CD14-positive monocyte (primary cell): Measurements from ENCODE around the gene MYRF. TPM values are rescaled to one million over a fixed set of nuclear protein-coding genes. Genes with fewer than 3 reads are reported as not detected.
A peak's percentile ranks its signal among the peaks of the same experiment; 100 is the strongest.

ENCODE experiments used
- DNase-seq, 3 donors: peaks; one replicate each; pipeline ENCODE4 v3.0.0-alpha.2; 2011 to 2022
- H2AFZ ChIP-seq: 2 replicates; pipeline ENCODE4 v1.6.0; 2012; ENCODE audit warnings: mild to moderate bottlenecking, low read depth, low read length, inconsistent platforms; ENCODE audit not compliant: insufficient read depth, poor library complexity, severe bottlenecking
- H3K27ac ChIP-seq, 2 donors: 1 replicate in 1 of 2; 2 replicates in 1 of 2; pipeline ENCODE4 v1.5.1; 2012 to 2013; ENCODE audit warnings: low read length in 2 of 2, control low read depth in 1 of 2, inconsistent platforms in 1 of 2, low read depth in 1 of 2, mild to moderate bottlenecking in 1 of 2
- H3K27me3 ChIP-seq, 2 donors: one replicate each; pipeline versions ENCODE4 v1.6.0 to v1.6.1; 2011 to 2013; ENCODE audit warnings: low read length in 2 of 2; ENCODE audit not compliant: control insufficient read depth in 2 of 2, insufficient read depth in 2 of 2
- H3K36me3 ChIP-seq, 2 donors: replicated peaks in 1 of 2; 1 replicate in 1 of 2; 2 replicates in 1 of 2; pipeline versions ENCODE4 v1.5.1 to v1.6.1; 2012 to 2013; ENCODE audit warnings: low read length in 2 of 2, control low read depth in 1 of 2, inconsistent platforms in 1 of 2, mild to moderate bottlenecking in 1 of 2; ENCODE audit not compliant: insufficient read depth in 2 of 2, control insufficient read depth in 1 of 2
- H3K4me1 ChIP-seq, 2 donors: 1 replicate in 1 of 2; 2 replicates in 1 of 2; pipeline versions ENCODE4 v1.5.1 to v1.6.1; 2012 to 2013; ENCODE audit warnings: low read length in 2 of 2, control low read depth in 1 of 2, inconsistent platforms in 1 of 2, mild to moderate bottlenecking in 1 of 2, moderate library complexity in 1 of 2; ENCODE audit not compliant: insufficient read depth in 2 of 2, control insufficient read depth in 1 of 2
- H3K4me2 ChIP-seq: replicated peaks from 2 replicates; pipeline ENCODE3; 2012; ENCODE audit warnings: low read length, moderate library complexity, mild to moderate bottlenecking; ENCODE audit not compliant: poor library complexity, severe bottlenecking; ENCODE audit errors: extremely low read depth
- H3K4me3 ChIP-seq, 3 experiments: fragments of 200-600 bp in 1 of 3; sonication (generic) in 1 of 3; replicated peaks in 1 of 3; 1 replicate in 2 of 3; 2 replicates in 1 of 3; pipeline ENCODE4 v1.5.1; 2011 to 2013; ENCODE audit warnings: low read length in 3 of 3, mild to moderate bottlenecking in 3 of 3, control low read depth in 2 of 3, low read depth in 2 of 3, inconsistent platforms in 1 of 3, moderate library complexity in 1 of 3
- H3K79me2 ChIP-seq: 2 replicates; pipeline ENCODE4 v1.6.0; 2012; ENCODE audit warnings: mild to moderate bottlenecking, control low read depth, inconsistent platforms, low read length, moderate library complexity; ENCODE audit not compliant: insufficient read depth
- H3K9ac ChIP-seq: 2 replicates; pipeline ENCODE4 v1.6.0; 2017; ENCODE audit warnings: low read length, mild to moderate bottlenecking; ENCODE audit not compliant: insufficient read depth, poor library complexity, severe bottlenecking
- H3K9me3 ChIP-seq, 2 donors: replicated peaks in 1 of 2; 1 replicate in 1 of 2; 2 replicates in 1 of 2; pipeline versions ENCODE4 v1.5.1 to v1.6.1; 2012 to 2013; ENCODE audit warnings: low read length in 2 of 2, control low read depth in 1 of 2; ENCODE audit not compliant: control insufficient read depth in 1 of 2, insufficient read depth in 1 of 2
- H4K20me1 ChIP-seq: 2 replicates; pipeline ENCODE4 v1.6.0; 2012; ENCODE audit warnings: mild to moderate bottlenecking, low read length, control low read depth, moderate library complexity; ENCODE audit not compliant: insufficient read depth
- H3K27ac Mint-ChIP-seq, 7 donors: one replicate each; pipeline ENCODE4 v1.8.0; 2020; ENCODE audit warnings: mild to moderate bottlenecking in 7 of 7, mixed read lengths in 7 of 7, moderate library complexity in 6 of 7, inconsistent platforms in 2 of 7
- H3K27me3 Mint-ChIP-seq, 3 donors: one replicate each; pipeline ENCODE4 v1.8.0; 2021 to 2022; ENCODE audit warnings: low read depth in 3 of 3, mild to moderate bottlenecking in 3 of 3, mixed read lengths in 3 of 3, moderate library complexity in 3 of 3, inconsistent platforms in 1 of 3
- H3K36me3 Mint-ChIP-seq, 2 donors: one replicate each; pipeline ENCODE4 v1.8.0; 2020; ENCODE audit warnings: mixed read lengths in 2 of 2, inconsistent platforms in 1 of 2, mild to moderate bottlenecking in 1 of 2
- H3K4me1 Mint-ChIP-seq: one replicate; pipeline ENCODE4 v1.8.0; 2020; ENCODE audit warnings: mild to moderate bottlenecking, mixed read lengths
- H3K4me3 Mint-ChIP-seq, 2 donors: one replicate each; pipeline ENCODE4 v1.8.0; 2020; ENCODE audit warnings: mild to moderate bottlenecking in 2 of 2, mixed read lengths in 2 of 2, moderate library complexity in 1 of 2
- H3K9me3 Mint-ChIP-seq, 7 donors: one replicate each; pipeline ENCODE4 v1.8.0; 2020 to 2022; ENCODE audit warnings: mixed read lengths in 7 of 7, mild to moderate bottlenecking in 6 of 7, moderate library complexity in 6 of 7, inconsistent platforms in 2 of 7
- CTCF ChIP-seq: fragments of 200-600 bp; IDR thresholded peaks from one replicate; pipeline ENCODE4 v1.8.0; 2022; ENCODE audit warnings: antibody characterized with exemption, mild to moderate bottlenecking
- WGBS: methylation state at CpG from one replicate; pipeline ENCODE4 v1.1.5; 2013; ENCODE audit warnings: missing lambda C conversion rate; ENCODE audit not compliant: insufficient coverage; 5-methylcytosine and 5-hydroxymethylcytosine counted together
- intact Hi-C, 2 donors: fragments of 100-400 bp; cut with micrococcal nuclease; formaldehyde crosslinking; loops; one replicate each; pipeline versions ENCODE4 v1.15.0 to v1.15.1; 2023
- polyA plus RNA-seq, 3 donors: library from polyadenylated mRNA; depleted of rRNA in 1 of 3; unstranded in 2 of 3; stranded (reverse) in 1 of 3; fragments of 300-500 nt in 2 of 3; fragments of >200 nt in 1 of 3; fragmentation: Illumina TruSeq in 2 of 3; gene quantifications; 1 replicate in 2 of 3; 2 replicates in 1 of 3; pipeline ENCODE4 v1.2.3, GENCODE V29; 2012 to 2021

Gene MYRF
- polyA plus RNA-seq, 3 donors = 0.18 to 0.19 TPM; not detected in 1

- Histone ChIP-seq H3K27ac (no peak overlapping the region), H3K9me3 (no peaks in the 10 kb centered on the region), H3K4me2 (no peak overlapping the region), H3K4me3 (no peak overlapping the region), H3K27me3 (no peaks in the 10 kb centered on the region), H3K4me1 (no peaks in the 10 kb centered on the region), H2AFZ (no peak overlapping the region), H3K36me3 (peaks cover 43 to 54% of the 10 kb centered on the region in 2 donors), H4K20me1 (peaks cover 5% of the 10 kb centered on the region), H3K79me2 (peaks cover 6% of the 10 kb centered on the region), H3K9ac (no peak overlapping the region)
- DNase-seq = no peak
- peaks cover 2% of the 10 kb centered on the region for H3K4me1 Mint-ChIP-seq
- peaks cover 50 to 61% of the 10 kb centered on the region in 2 donors for H3K36me3 Mint-ChIP-seq
- H3K27me3 Mint-ChIP-seq = peaks cover 0 to 3% (median 3%) of the 10 kb centered on the region in 3 donors
- peaks cover 0 to 2% (median 0%) of the 10 kb centered on the region in 7 donors for H3K9me3 Mint-ChIP-seq
- TF ChIP-seq CTCF = no peak
- no peak overlapping the region for H3K4me3 Mint-ChIP-seq
- WGBS = 83% methylated on average over 7 of the region's 7 CpGs
- peak overlapping the region in 1 of 7 donors; percentile 17 for H3K27ac Mint-ChIP-seq
- intact Hi-C loops = no loop called here
Measured at GRCh38 chr11:61784506-61784805, 32.0 kb downstream of the MYRF start.

GRCh38 chr11:61785837-61786402 is 33.5 kb downstream of the MYRF start:
- peak overlapping the region in 1 of 7 donors; percentile 61 for H3K27ac Mint-ChIP-seq
- no peak for TF ChIP-seq CTCF

More at GRCh38 chr11:61785837-61786402, 33.5 kb downstream of the MYRF start:
- H3K4me3 ChIP-seq = no peak overlapping the region
- peaks cover 2% of the 10 kb centered on the region for H3K4me1 Mint-ChIP-seq
- no peaks in the 10 kb centered on the region for H3K27me3 ChIP-seq
- H3K9ac ChIP-seq = no peak overlapping the region
- peaks cover 15% of the 10 kb centered on the region for H3K79me2 ChIP-seq
- no peak overlapping the region for H3K27ac ChIP-seq
- DNase-seq = no peak
- H3K4me1 ChIP-seq = no peaks in the 10 kb centered on the region
- intact Hi-C loops = no loop called here
- peaks cover 0 to 3% (median 0%) of the 10 kb centered on the region in 3 donors for H3K27me3 Mint-ChIP-seq
- no peak overlapping the region for H2AFZ ChIP-seq
- H3K9me3 ChIP-seq = no peaks in the 10 kb centered on the region
- H3K9me3 Mint-ChIP-seq = peaks cover 0 to 2% (median 0%) of the 10 kb centered on the region in 7 donors
- H3K4me2 ChIP-seq = no peak overlapping the region
- H3K36me3 Mint-ChIP-seq = peaks cover 60 to 70% of the 10 kb centered on the region in 2 donors
- peaks cover 5% of the 10 kb centered on the region for H4K20me1 ChIP-seq
- H3K36me3 ChIP-seq = peaks cover 52 to 67% of the 10 kb centered on the region in 2 donors
- WGBS = 89% methylated on average over 7 of the region's 11 CpGs
- no peak overlapping the region for H3K4me3 Mint-ChIP-seq
